ENCODE results near the gene LHPP.

Gene LHPP

DNA sequence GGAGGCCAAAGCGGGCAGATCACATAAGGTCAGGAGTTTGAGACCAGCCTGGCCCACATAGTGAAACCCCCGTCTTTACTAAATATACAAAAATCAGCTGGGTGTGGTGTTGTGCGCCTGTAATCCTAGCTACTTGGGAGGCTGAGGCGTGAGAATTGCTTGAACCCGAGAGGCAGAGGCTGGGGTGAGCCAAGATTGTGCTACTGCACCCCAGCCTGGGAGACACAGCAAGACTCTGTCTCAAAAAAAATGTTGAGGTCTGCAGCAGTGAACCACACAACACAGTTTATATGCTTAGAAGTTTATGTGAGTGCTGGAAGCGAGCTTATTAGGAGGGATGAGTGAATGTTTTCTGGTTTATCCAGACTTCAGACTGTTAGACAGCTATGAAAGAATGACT is 10.4 kb downstream of the LHPP start:
- no peak for DNase-seq (ENCODE audit: low read depth)

DNA sequence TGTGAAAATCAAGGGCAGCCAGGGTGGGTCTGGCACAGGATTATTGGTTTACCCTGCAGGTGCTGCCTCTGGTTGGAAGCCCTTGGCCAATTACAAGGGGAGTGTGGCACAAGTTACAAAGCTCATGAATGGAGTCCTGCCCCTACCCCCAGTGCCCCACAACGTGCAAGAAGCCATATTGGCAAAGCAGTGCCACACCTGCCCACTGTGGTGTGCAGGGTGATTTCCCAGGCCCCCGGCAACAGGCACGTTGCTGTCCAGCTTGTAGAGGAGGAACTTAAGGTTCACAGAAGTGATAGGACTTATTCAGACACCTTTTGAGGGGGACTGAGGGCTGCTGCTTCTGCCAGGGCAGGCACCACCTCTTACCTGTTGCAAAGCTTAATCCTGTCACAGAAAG is 11.4 kb downstream of the LHPP start:
- no peak for DNase-seq (ENCODE audit: low read depth)

DNA sequence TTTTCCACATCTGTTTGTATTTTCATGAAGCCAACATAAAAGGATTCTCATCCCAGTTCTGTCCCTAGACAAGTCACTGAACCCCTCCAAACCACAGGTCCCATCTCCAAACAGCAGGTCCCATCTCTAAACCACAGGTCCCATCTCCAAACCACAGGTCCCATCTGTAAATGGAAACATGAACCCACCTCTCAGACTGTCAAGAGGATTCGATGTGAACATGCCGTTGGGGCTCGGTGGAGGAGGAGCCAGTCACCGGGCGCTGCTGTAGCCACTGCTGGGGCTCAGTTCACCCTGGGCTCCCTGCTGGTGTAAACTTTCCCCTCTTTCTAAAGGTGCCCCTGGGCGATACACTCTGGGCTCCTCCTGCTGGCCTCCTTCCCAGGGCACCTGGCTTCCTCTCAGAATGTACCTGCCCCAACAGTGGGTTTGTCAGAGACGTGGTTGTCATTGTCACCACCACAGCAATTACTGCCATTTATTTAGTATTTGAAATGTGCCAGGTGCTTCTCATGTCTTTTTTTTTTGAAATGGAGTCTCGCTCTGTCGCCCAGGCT is 13.0 kb downstream of the LHPP start:
- no peak for DNase-seq (ENCODE audit: low read depth)

DNA sequence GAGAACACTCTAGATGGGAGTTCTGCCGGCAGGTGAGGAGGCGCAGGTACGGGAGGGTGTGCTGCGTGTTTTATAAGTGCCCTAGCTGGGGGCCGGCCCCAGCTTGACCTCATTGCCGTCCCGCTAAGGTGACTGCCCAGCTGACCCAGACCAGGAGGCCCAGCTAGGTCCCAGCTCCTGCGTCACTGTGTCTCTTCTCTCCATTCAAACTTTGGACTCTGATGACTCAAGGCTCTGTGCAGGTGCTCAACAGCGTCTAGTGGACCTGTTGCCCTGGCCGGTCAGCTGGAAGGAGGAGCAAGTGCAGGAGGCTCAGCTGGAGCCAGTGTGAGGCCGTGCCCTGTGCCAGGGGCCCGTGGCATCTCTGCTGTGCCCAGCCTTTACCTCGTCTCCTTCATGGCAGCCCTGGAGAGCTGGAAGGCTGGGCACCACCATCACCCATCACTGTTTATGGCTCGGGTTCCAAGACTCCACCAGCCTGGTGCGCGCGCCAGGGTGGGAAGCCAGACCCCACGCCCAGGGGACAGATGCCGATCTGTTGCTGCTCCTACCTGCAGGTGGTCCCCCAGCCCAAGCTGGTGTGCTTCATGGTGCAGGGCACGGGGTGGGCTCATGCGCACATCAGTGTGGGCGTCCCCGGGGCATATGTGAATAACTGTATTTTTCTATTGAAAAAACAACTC is 14.6 kb downstream of the LHPP start:
- no peak for DNase-seq (ENCODE audit: low read depth)

DNA sequence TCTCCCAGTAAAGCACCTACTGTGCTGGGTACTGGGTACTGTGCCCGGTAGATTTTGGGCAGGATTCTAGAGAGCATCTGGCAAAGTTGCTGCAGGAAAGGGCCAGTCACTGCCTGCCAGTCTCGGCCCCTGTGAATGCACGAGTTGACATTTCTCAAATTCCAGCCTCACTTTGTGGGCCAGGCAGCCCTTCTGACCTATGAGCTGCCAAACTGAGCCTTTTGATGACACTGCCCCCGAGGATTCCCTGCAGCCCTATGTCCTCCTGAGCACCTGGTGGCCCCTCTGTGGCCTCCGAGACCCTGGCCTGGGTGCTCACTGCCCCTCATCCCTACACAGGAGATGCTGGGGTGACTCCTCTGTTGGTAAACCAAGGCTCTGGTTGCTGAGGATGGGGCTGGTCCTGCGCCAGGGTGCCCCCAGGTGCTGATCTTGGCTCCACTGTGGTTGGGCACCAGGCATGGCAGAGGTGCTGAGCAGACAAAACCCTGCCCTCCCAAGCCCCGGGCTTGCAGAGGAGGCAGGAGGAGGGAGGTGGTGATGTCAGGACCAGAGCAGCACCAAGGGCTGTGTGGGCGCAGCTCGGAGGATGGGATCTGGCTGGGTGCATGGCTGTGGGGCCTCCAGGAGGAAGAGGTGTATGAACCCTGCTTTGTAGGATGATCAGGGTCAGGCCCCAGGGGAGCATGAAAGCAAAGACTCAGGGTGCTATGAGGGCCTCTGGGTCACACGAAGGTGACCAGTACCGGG is 16.2 kb downstream of the LHPP start:
- DNase-seq (ENCODE audit: low read depth) = no peak

DNA sequence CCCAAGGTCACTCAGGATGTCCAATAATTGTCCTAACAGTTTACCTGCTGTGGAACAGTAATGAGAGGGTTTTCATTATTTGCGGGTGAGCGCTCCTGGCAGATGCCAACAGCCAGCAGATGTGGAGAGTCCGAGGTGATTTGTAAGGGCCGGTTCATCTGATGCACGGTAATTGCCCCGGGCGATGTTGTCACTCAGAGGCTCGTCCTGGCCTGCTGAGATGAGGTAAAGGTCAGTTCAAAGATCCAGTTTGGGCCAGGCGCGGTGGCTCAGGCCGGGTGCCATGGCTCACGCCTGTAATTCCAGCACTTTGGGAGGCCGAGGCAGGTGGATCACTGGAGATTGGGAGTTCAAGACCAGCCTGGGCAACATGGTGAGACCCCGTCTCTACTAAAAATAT is 16.9 kb downstream of the LHPP start:
- DNase-seq (ENCODE audit: low read depth) = no peak

DNA sequence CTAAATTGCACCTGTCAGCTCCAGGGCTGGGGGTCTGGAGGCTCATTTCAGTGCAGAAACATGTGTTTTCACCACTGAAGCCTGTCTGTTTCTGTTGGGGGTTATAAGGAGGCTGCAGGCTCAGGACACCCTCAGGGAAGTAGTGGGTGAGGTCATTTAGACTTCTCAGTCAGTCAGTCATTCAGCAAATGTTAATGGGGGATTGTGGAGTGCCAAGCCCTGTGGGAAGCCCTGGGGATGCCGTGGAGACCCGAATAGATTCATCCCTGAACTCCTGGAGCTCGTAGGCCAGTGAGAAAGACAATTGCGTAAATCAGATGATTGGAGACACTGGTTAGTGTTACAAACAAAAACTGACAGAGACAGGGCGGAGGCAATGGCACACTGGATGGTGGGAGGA is 19.2 kb downstream of the LHPP start:
- peak; percentile 9 for DNase-seq (ENCODE audit: low read depth)

DNA sequence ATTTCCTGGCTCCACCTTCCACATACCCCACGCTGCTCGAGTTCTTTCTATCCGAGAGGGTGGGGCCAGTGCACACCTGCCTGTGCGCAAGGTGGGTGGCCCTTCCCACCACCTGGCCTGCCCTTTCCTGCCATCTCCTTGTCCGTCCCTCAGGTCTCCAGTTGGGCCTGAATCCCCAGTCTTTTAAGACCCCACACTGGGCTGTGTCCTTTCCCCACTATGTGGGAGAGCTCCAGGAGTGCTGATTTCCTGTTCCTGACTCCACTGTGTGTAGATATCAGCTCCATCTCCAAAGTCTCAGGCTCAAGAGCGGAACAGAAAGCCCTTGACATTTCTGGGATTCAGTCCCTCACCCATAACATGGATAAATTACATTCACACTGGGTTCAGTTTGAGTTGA is 20.1 kb downstream of the LHPP start:
- no peak for DNase-seq (ENCODE audit: low read depth)

DNA sequence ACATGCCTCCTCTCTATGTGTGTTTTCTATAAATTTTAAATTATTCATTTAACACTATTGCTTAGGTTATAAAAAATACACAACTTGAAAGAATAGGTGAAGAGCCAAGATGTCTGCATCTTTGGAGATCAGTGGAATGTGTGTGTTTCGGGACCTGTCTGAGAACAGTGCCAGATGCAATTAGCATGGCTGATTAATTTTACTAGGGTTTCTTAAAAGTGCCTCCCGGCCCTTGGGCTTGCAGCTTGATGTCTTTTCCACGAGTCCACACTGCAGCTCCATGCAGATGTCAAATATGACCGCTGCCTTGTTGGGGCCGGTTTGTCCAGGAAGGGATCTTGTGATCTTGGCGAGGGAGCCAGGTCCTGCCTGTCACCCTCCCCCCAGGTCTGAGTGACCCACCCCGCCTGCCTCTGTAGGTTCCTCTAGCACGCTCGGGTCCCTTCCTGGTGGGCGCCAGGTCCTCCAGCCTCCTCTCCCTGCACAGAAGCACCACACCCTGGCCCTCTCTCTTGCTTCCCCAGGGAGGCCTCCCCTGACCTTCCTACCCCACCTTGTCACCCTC is 20.7 kb downstream of the LHPP start:
- no peak for DNase-seq (ENCODE audit: low read depth)

DNA sequence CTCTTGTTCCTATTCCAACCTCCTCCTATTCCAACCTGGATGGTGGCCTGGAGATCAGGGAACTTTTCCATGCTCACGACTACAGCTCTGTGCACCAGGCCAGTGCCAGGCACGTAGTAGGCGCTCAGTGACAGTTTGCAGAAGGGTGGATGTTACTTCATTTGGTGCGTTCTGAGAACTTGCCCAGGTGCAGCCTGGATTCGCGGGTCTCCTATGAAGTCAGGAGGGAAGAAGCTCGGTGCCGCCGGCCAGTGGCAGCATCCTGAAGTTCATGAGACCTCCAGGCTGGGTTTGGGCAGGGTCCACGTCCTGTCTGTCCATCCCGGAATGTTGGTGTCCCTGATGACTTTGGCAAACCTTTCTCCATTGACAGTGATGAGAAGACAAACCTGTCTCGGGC is 21.3 kb downstream of the LHPP start:
- DNase-seq (ENCODE audit: low read depth) = no peak

DNA sequence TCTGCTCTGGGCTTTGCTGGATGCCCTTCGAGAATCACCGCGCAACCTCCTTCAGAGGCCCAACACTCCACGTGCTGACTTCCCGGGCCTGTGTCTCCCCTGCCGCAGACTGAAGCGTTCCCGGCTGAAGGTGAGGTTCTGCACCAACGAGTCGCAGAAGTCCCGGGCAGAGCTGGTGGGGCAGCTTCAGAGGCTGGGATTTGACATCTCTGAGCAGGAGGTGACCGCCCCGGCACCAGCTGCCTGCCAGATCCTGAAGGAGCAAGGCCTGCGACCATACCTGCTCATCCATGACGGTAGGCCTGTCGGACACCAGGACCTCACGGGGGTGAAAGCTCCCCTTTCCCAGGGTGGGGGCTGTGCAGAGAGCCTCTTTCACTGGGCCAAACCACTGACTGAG is 22.4 kb downstream of the LHPP start:
- DNase-seq (ENCODE audit: low read depth) = no peak

DNA sequence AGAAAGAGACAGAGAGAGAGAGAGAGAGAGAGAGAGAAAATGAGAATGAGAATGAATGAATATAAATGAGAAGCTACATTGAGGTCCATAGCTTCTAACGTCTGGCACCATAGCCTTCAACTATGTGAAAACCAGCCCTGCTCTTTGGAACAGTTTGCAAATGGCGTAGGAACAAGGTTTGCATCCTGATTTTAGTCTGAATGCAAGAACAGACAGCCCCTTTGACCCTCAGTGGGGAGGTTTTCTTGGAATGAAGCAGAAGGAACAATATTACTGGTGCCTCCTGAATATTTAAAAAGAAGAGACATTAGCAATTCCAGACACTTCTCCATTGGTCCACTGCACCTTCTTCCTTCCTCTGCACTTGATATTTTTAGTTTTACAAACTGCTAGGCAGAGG is 23.0 kb downstream of the LHPP start:
- no peak for DNase-seq (ENCODE audit: low read depth)

DNA sequence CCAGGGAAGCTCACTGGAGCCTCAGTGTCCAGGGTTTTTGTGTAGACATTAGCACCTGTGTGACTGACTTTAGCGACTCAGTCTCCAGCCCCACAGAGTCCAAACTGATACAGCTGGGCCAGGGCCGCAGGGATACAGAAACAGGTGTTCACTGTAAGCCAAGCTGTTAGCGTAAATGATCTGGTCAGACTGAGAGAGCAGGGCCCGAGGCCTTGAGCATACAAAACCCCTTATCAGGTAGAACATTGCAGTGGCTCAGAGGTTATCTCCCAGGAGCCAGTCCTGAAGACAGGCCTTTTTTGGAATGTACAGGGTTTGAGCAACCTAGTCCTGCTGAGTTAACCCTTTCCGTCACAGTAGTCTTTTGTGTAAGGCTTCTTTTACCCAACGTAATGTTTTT is 25.0 kb downstream of the LHPP start:
- DNase-seq (ENCODE audit: low read depth) = no peak

DNA sequence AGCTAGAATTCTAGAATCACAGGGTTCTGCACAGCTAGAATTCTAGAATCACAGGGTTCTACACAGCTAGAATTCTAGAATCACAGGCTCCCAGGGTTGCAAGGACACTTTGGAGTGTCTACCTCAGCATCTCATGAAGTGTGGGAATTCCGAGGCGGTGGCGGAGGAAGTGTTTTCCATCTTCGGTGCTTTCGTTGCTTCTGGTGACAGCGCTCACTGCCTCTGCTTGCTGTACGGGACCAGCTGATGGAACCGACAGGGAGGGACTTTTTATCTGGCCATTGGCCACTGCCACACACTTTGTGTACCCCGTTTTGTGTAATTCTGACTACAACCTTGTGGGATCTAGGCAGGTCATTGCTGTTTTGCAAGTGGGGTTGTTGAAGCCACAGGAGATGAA is 29.5 kb downstream of the LHPP start:
- DNase-seq (ENCODE audit: low read depth) = no peak

DNA sequence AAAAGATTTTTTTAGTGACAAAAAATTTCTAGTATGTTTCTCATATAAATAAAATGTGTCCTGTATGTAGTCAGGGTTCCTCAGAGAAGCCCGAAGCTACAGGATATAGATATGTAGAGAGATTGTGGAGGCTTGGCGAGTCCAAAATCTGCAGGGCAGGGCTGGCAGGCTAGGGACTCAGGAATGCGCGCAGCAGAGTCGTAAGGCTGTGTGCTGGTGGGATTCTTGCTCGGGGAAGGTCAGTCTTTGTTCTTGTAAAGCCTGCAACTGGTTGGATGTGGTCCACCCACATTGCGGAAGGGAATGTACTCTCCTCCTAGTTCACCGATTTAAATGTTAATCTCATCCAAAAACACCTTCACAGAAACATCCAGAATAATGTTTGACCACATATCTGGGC is 30.6 kb downstream of the LHPP start:
- no peak for DNase-seq (ENCODE audit: low read depth)

DNA sequence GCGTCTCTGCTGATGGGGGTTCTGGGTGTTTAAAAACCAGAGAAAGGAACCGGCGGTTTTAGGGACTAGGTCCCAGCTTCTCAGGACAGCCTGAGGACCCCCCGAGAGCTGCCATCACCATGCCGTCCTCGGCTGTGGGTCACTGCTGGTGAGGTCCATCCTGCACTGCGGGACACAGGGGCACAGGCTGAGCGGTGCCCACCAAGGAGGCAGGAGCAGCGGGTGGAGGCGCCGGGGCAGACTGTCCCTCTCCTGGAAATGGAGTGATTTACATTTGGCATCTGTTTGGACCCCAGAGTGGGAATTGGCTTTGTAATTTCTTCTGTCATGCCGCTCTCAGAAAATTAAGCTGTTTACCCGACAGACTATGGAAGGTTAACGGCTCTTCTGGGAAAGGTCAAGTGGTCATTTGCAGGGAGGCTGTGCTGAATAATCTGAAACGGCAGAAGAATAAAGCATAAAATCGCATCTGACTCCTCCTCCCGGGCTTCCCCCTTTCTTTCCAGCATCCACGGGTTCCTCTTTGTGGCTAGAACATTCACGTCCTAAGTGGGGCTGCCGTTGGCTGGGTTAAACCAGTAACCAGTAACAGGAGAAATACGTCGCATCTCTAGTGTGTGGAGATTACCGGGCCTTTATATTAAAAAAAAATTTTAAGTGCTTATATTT is 31.7 kb downstream of the LHPP start:
- DNase-seq (ENCODE audit: low read depth) = no peak

DNA sequence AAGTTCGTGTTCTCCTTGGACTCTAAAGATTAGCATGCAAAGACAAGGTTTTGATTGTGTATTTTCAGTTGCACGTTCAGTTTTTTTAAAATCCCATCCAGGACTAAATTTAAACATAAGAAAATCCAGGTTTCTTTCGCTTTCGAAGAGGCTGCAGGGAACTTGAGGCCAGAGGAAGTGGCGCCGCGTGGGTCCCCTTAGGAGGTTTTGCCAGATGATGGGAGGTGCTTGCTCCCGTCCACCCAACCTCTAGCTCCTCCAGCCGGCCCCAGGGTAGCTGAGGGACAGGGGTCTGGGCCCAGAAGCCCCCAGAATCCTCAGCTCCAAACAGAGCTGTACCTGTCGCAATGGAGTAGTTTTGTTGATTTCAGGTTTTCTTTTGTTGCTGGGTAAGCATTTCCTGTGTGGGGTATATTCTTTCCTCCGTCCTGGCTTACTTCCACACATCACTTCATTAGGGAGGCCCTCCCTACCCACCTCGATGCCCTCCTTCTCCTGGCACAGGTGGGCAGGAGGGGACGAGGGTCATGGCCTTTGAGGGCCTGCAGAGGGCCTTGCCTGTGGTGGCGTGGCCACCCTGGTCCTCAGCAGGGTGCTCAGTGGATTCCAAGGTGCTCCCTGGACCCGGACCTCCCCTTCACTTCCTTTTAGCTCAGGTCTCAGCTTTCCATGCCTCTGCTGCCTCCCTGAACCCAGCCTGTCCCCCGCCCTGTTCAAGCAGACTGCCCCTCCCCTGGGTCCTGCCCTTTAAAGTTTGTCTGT is 32.6 kb downstream of the LHPP start:
- no peak for DNase-seq (ENCODE audit: low read depth)

DNA sequence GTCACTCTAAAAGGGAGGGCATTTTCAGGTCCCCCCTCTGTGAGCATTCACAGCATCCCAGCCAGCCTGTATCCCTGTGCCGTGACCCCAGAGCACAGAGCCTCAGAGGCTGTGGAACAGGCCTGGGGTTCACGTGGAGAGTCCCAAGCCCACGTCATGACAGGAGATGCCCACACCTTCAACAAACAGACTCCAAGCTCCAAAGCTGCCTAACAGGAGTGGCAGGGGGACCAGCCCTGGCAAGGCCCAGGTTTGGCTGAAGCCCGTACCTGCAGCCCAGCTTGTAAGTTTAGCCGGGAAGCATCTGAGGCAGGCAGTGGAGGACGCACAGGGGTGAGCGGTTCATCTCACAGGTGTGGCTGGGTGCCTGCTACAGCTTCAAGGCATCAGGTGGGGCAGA is 33.5 kb downstream of the LHPP start:
- DNase-seq (ENCODE audit: low read depth) = no peak

DNA sequence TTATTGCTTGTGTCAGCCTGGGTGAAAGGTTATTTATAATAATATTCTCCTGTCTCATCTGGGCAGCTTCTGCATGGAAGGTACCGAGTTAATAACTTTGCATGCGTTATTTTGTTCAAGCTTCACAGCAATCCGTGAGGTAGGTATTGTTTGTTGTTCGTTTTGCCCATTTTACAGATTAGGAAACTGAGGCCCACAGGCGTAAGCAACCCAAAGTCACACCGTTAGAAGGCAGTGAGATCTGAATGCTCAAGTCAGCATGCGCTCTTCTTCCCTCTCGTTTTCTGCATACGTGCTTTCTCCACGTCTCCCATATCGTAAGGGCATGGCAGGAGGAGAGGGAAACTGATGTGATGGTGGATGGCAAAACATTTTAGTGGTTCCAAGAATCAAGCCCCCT is 34.1 kb downstream of the LHPP start:
- no peak for DNase-seq (ENCODE audit: low read depth)

DNA sequence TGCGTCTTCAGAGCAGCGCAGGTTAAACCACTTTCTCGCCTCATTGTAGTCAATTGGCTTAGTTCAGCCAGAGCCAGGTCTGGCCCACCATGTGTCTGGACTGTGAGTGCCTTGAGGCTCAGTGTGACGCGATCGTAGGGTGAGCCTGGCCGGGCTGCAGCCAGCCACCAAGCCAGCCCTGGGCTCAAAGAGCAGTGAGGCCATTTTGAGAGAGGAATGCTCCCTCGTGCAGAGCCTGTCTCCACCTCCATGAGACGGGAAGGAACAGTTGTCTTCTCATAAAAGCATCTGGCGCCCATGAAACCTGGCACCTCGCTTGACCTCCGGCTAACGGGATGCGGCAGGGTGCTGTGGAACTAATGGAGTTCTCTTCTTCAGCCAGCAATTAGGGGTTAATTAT is 34.5 kb downstream of the LHPP start:
- DNase-seq (ENCODE audit: low read depth) = no peak

DNA sequence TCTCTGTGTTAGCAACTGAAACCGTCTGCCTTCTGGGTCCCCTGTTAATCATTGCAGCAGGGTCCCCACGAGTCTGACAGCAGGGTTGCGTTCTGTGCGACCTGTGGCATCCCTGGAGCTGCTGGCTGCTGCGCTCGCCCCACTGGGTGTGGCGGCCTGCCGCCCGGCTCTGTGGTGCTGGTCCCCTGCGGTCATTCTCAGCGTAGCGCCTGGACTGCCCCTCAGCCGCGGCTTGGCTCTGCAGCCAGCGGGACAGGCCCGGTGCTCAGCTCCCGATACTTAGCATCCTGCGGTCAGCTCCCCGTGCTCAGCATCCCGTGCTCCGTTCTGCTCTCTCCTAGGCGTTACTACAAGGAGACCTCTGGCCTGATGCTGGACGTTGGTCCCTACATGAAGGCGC is 35.0 kb downstream of the LHPP start:
- DNase-seq (ENCODE audit: low read depth) = no peak

All from amniotic epithelial cell (primary cell).